GM21390 (cell line): ENCODE results near the gene HIVEP3.

Source experiments
- ATAC-seq: cut with Tn5 transposase; IDR thresholded peaks from one replicate; pipeline ENCODE4 v1.9.1; 2021; ENCODE audit not compliant: unreplicated experiment

Gene HIVEP3

GRCh38 chr1:41766041-41766440 is 152.7 kb downstream of the HIVEP3 start:
- no peak for ATAC-seq

DNA sequence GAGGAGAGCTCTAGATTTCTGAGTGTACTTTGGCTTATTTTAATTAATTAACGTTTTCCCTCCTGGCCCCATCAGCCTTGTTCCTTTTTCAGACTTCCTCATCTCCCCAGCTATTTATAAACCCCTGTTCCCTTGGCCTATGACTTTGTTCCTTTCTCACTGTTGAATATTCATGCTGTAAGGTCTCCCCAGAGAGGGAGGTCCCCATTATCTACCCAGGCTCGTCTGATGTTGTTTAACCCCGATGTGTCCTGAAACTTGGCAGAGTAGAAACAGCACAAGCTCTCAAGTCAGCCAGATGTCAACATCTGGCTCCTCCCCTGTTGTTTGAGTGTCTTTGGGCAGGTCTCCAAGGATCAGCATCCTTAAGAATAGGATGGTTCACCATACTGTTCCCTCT is 153.6 kb downstream of the HIVEP3 start:
- ATAC-seq = no peak

DNA sequence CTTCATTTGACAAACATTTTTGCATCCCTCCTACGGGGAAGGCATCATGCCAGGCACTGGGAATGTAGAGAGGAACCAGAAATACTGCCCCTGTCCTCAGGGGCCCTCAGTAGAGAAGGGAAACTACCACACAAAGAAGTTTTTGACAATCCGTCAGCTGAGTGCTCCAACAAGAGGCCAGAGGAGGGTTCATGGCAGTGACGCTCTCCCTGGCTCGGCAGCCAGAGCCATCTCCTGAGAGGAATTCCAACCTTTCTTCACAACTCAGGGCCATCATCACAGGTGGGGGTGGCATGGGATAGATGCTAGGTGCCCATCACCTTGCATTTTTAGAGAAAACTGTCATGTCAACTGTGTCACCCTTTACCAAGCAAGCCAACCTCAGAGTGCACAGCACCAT is 154.1 kb downstream of the HIVEP3 start:
- ATAC-seq = no peak

GRCh38 chr1:41762777-41763176 is 155.9 kb downstream of the HIVEP3 start:
- no peak for ATAC-seq

DNA sequence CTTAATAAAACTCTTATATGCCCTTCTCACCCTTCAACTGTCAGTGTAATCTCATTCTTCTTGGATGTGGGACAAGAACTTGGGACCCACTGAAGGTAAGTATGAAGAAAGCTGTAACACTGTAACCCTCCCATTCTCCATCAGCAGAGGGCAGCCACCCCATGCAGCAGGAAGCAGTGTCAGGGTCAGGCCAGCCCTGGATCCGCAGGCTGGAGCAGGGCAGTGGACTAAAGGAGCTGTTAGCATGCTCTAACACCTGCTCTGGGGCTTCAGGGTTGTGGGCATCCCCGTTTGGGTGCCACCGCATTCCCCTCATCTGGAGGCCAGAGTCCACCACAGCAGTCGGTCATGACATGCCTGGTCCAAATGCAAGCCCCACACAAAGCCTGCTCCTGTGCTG is 156.5 kb downstream of the HIVEP3 start:
- no peak for ATAC-seq

DNA sequence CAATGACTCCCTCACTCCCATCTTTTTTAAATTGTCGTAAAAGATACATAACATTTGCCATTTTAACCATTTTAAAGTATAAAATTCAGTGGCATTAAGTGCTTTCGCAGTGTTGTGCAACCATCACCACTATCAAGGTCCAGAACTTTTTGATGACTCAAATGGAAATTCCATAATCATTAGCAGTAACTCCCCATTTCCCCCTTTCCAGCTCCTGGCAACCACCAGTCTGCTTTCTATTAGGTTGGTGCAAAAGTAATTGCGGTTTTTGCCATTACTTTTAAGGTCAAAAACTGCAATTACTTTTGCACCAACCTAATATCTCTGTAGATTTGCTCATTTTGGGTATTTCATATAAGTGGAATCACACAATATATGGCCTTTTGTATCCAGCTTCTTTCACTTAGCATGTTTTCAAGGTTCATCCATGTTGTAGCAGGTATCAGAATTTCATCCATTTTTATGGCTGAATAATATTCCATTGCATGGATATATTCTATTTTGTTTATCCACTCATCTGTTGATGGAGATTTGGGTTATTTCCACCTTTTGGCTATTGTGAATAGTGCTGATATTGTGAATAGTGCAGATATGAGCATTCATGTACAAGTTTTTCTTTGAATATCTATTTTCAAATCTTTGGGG is 159.7 kb downstream of the HIVEP3 start:
- ATAC-seq = no peak

DNA sequence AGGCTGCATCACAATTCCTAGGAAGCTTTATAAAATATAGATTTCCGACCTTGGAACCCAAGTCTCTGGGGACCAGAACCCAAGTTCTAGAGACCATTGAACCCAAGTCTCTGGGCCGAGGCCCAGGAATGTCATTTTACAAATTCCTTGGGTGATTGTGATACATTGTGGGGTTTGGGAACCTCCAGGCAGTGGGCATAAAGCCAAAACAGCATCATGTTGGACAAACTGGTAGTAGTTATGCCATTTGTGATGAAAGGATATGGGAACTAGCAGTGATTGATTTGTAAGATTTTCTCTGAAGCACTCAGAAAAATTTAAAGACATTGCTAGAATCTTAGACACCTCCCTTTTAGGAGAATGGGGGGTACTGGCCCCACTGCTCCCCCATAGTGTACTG is 160.2 kb downstream of the HIVEP3 start:
- no peak for ATAC-seq

- no peak for ATAC-seq
These were observed 164.2 kb downstream of the HIVEP3 start for GRCh38 chr1:41754540-41754939.

DNA sequence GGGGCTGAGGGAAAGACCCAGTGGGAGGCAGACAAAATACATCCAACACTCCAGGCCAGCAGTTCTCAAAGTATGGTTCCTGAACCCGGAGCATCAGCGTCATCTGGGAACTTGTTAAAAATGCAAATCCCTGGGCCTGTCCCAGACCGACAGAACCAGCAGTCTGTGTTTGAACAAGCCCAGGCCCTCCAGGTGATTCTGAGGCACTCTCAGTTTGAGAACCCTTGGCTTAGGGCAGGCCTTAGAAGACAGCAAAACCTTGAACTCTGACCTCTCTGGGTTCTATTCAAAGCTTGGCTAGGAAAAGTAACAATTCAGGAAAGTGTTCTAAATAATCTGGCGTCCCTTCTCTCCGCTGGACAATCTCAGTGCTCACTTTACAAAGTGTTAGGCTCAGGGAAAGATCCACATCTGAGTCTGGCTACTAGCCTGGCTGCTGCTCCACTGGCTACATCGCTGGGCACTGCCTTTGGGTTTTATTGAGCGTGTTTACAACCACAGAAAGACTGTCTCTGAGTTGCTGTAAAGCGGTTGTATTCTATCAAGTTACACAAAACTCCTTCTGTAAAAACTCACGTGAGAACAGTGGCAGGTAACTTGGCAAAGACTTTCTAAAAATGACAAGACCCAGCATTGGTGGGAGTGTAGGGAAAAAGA is 166.1 kb downstream of the HIVEP3 start:
- ATAC-seq = peak; percentile 28

DNA sequence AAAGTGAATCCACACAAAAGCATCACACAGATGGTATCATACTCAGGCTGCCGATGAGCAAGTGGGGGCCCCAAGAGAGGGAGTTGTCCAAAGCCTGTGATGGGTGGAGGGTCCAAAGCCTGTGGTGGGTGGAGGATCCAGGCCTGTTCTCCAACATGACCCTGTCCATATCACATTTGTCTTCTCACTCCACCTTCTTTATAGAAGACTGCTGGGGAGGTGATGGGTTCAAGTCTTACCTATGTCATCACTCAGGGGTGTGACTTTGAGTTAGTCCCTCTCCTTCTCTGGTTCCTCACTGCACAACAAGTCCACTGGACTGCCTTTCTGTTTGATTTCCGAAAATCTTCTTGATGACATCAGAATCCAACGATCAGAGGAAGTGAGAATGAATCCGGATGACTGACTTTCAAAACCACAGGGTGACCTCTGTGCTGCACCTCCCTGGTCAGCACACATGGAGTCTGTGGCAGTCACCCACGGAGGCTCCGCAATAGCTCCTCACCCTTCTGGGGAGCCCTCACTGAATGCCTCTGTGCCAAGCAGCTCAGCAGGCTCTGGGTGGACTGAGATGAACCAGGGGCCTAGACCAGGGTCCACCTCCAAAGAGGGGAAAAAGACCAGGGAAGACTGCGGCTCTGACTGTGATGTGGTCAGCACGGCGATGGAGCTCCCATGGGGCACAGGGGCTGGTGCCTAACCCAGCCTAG is 166.8 kb downstream of the HIVEP3 start:
- peak; percentile 37 for ATAC-seq

DNA sequence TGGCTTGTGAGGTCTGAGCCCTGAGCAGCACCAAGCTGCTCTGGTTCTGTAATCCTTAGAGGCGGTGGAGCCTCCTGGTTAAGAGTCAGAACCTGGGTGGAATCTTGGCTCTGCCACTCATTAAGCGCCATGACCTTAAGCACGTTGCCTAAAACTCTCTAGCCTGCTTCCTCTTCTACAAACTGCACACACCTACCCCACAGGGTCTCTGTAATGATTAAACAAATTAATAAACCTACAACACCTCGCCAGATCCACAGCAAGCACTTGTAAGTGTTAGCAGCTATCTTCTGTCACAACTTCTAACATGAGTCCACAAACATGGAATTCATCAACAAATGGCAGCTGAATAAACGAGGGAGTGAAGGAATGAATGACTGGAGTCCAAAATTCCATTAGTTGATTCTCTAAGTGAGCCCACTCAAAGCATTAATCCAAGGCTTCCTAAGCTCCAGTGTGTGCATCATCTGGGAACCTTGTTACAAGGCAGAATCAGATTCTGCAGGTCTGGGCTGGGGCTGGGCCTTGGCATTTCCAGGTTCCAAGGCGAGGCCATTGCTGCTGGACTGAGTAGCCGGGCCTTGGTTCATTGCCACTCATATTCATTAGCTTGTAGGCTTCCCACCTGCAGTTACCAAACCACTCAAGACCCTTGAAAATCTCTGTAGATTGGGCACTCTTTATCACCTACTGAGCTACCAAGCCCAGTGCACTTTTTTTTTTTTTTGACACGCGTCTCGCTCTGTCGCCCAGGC is 168.6 kb downstream of the HIVEP3 start:
- no peak for ATAC-seq

DNA sequence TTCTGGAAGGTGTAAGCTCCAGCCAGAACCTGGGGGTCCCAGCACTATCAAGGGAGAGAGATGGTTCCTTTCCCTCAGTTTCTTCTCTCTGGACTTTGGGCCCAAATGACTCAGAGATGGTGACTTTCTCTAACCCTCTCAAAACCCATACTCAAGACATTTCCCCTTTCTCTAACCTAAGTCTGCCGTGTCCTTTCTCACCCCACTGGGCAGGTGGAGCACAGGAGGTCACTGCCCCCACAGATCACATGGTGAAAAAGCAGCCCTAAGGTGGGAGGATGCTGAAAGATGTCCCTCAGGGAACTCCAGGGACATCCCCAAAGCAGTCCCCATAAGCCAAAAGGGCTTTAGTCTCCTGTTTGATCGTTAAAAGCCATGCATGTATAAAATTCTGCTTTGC is 173.7 kb downstream of the HIVEP3 start:
- ATAC-seq = no peak

GRCh38 chr1:41743366-41743765 is 175.4 kb downstream of the HIVEP3 start:
- ATAC-seq = no peak

GRCh38 chr1:41742219-41742618 is 176.5 kb downstream of the HIVEP3 start:
- no peak for ATAC-seq

DNA sequence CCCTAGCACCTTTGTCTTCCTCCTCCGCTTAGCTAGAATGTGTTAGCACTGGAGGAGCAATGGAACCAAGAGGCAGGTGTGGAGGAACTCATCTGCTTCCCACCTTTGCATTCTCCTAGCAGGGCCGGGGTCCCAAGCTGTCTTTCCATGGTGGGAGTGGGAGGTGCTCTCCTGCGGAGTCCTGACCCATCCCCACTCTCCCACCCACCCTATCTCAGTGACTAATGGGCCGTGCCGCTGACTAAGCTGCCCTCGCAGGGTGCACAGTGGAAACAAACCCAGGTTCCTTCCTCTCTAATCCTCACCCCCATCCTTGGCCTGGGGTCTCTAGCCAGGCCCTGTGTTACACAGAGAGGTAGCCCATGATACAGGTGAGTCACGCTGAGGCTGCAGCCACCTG is 177.5 kb downstream of the HIVEP3 start:
- ATAC-seq = no peak

DNA sequence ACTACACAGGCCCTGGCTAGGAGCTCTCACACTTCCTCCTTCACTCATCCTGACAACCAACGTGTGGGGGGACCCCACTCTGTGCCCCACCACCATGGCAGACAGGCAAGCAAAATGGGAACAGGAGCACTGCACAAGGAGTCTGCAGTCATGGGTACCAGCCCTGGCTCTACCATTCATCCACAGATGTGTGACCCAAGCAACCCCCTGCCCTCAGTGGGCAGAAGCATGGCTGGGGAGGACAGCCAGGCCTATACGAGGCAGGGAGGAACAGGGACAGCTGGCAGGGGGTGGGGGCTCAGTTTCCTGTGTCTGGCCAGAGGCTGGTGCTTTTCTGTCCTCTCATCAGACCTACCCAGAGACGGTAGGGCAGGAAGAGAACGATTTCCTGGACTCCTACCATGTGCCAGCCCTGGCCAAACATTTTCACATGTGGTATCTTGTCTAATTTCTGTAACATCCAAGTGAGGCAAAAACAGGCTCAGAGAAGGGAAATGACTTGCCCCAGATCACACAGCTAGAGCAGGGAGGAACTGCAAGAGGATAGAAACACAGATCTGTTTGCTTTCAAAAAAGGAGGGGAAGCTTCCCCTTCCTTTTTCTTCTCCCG is 178.0 kb downstream of the HIVEP3 start:
- ATAC-seq = no peak

DNA sequence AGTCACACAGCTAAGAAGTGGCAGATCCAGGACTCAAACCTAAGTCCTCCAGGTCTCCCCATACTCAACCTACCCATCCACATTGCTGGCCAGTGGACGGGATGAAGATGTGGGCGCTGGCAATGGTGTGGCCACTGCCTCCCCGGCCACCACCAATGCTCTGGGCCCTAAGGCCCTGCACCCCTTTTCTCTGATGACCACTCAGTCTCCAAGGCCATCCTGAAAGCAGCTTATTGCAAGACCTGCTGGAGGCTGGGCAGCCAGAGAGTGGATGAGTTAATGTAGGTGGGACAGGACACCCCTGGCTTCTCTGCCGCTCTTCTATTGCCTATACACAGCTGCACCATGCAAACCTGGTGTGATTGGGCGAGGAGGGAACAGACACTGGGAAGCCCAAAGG is 178.7 kb downstream of the HIVEP3 start:
- ATAC-seq = no peak

GRCh38 chr1:41739061-41739955 is 179.4 kb downstream of the HIVEP3 start:
- ATAC-seq = peak; percentile 60

- no peak for ATAC-seq
These were observed 180.2 kb downstream of the HIVEP3 start for GRCh38 chr1:41738475-41738874.

GRCh38 chr1:41738006-41738405 is 180.7 kb downstream of the HIVEP3 start:
- no peak for ATAC-seq
